ENCODE measurements around the gene C1QL1. TPM values are rescaled to one million over a fixed set of nuclear protein-coding genes. Genes with fewer than 3 reads are reported as not detected.

The C1QL1 gene
- total RNA-seq, 1 donor from 2014 or later: not detected

DNA sequence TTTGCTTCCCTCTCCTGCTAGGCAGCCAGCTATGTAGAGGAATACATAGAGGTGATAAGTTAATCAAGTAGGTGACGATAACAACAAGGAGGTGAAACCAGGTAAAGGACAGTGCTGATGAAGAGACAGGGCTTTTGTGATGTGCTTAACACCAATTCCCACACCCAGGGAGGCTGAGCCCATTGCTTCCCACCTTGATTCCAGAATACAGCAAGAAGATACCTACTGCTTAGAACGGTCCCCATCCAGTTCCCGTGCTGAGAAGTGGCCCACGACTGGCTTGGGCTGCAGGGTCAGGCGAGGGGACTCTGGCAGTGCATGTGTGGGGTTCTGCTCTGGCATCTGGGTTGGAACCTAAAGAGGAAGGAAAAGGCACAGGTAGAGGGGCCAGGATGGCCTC is 36.7 kb downstream of the C1QL1 start:
- Mint-ChIP-seq H3K4me3 (no peak overlapping the region), H3K27me3 (ENCODE audit: insufficient read depth, low read depth) (no peaks in the 10 kb centered on the region), H3K27ac (no peak overlapping the region), H3K4me1 (no peaks in the 10 kb centered on the region), H3K9me3 (no peaks in the 10 kb centered on the region), H3K36me3 (peaks cover 31% of the 10 kb centered on the region)
- Histone ChIP-seq H3K9me3 (ENCODE audit: low read depth) (no peaks in the 10 kb centered on the region), H3K27ac (no peak overlapping the region), H3F3A (ENCODE audit: low read depth) (peaks cover 6% of the 10 kb centered on the region), H3K79me2 (ENCODE audit: low read depth) (no peaks in the 10 kb centered on the region), H3K9ac (no peak overlapping the region), H3K4me1 (no peaks in the 10 kb centered on the region), H3K4me2 (no peak overlapping the region), H4K20me1 (ENCODE audit: low read depth) (peaks cover 10% of the 10 kb centered on the region), H2AFZ (replicated peaks) (no peak overlapping the region), H3K27me3 (no peaks in the 10 kb centered on the region), H3K4me3 (no peak overlapping the region), H3K36me3 (no peaks in the 10 kb centered on the region)
- TF ChIP-seq, protein P1, sequence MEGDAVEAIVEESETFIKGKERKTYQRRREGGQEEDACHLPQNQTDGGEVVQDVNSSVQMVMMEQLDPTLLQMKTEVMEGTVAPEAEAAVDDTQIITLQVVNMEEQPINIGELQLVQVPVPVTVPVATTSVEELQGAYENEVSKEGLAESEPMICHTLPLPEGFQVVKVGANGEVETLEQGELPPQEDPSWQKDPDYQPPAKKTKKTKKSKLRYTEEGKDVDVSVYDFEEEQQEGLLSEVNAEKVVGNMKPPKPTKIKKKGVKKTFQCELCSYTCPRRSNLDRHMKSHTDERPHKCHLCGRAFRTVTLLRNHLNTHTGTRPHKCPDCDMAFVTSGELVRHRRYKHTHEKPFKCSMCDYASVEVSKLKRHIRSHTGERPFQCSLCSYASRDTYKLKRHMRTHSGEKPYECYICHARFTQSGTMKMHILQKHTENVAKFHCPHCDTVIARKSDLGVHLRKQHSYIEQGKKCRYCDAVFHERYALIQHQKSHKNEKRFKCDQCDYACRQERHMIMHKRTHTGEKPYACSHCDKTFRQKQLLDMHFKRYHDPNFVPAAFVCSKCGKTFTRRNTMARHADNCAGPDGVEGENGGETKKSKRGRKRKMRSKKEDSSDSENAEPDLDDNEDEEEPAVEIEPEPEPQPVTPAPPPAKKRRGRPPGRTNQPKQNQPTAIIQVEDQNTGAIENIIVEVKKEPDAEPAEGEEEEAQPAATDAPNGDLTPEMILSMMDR (IDR thresholded peaks at IDR 0.05): no peak
- TF ChIP-seq EZH2phosphoT487 (IDR thresholded peaks at IDR 0.05): no peak
- no peak for TF ChIP-seq EZH2 (IDR thresholded peaks at IDR 0.05)
- DNase-seq (ENCODE audit: low spot score): no peak

DNA sequence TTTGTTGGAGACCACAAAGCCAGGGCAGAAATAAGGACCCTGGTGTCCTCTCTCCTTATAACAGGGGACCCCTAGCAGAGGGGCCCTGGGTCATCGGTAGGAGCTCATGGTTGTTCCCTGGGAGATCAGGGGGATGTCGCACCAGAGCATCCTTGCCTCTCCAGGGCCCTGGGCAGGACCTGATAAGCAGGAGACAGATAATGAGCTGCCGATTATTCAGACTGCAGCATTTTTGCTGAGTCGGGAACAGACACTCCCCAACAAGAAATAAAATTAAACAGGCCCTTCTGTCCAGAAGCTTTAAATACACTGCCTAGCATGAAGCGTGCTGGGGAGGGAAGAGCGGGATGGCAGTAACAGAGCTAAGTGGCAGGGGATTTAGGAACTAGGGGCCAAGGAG is 37.4 kb downstream of the C1QL1 start:
- H3K4me2 ChIP-seq: no peak overlapping the region
- no peak overlapping the region for H2AFZ ChIP-seq (replicated peaks)
- H3K27me3 ChIP-seq: no peaks in the 10 kb centered on the region
- no peak overlapping the region for H3K9ac ChIP-seq
- TF ChIP-seq EZH2 (IDR thresholded peaks at IDR 0.05): no peak
- TF ChIP-seq, protein P1 (IDR thresholded peaks at IDR 0.05): no peak
- no peak for TF ChIP-seq EZH2phosphoT487 (IDR thresholded peaks at IDR 0.05)
- H3K4me3 Mint-ChIP-seq: no peak overlapping the region
- H3K79me2 ChIP-seq (ENCODE audit: low read depth): no peaks in the 10 kb centered on the region
- no peaks in the 10 kb centered on the region for H3K9me3 Mint-ChIP-seq
- no peak for DNase-seq (ENCODE audit: low spot score)
- peaks cover 10% of the 10 kb centered on the region for H4K20me1 ChIP-seq (ENCODE audit: low read depth)
- H3K36me3 Mint-ChIP-seq: peaks cover 31% of the 10 kb centered on the region
- H3K9me3 ChIP-seq (ENCODE audit: low read depth): no peaks in the 10 kb centered on the region
- H3K4me3 ChIP-seq: no peak overlapping the region
- H3K4me1 Mint-ChIP-seq: no peaks in the 10 kb centered on the region
- H3K4me1 ChIP-seq: no peaks in the 10 kb centered on the region
- peaks cover 1% of the 10 kb centered on the region for H3K27me3 Mint-ChIP-seq (ENCODE audit: insufficient read depth, low read depth)
- peaks cover 6% of the 10 kb centered on the region for H3F3A ChIP-seq (ENCODE audit: low read depth)
- H3K27ac Mint-ChIP-seq: no peak overlapping the region
- H3K27ac ChIP-seq: no peak overlapping the region
- H3K36me3 ChIP-seq: no peaks in the 10 kb centered on the region

DNA sequence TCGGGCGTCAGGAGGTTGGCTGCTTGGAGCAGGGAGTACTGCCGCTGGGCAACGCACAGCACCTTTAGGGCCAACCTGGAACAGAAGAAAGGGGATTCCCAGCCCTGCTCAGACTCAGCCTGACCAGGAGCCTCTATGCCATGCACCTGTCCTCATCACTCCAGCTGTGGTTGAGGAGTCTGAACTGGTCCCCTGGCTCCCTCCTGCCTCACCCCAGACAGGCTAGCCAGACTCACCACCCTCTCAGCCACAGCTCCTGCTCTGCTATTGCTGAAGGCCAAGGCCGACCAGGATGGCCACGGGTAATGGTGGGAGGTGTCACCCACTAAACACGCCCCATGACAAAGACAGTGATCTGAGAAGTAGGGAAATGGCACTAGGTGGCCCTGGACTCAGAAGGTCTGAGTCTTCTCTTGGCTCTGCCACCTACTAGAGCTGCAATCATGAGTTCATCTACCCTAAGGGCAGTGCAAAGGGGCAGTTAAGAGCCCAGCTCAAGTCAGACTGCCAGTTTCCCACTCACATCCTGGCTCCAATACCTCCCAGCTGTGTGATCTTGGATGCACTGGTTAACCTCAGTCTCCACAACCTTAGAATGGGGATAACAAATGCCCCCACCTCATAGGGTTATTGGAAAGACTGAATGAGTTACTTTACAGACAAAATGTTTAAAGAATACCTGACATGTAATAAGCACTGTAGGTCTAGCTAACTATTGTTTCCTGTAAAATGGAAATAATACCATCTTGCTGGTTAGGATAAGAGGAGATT is 39.0 kb downstream of the C1QL1 start:
- H3K4me1 Mint-ChIP-seq: no peaks in the 10 kb centered on the region
- peaks cover 31% of the 10 kb centered on the region for H3K36me3 Mint-ChIP-seq
- H4K20me1 ChIP-seq (ENCODE audit: low read depth): peaks cover 7% of the 10 kb centered on the region
- no peaks in the 10 kb centered on the region for H3K27me3 ChIP-seq
- H3K36me3 ChIP-seq: no peaks in the 10 kb centered on the region
- no peak overlapping the region for H3K27ac ChIP-seq
- peaks cover 2% of the 10 kb centered on the region for H3K27me3 Mint-ChIP-seq (ENCODE audit: insufficient read depth, low read depth)
- TF ChIP-seq EZH2phosphoT487 (IDR thresholded peaks at IDR 0.05) (no peak), EZH2 (IDR thresholded peaks at IDR 0.05) (no peak)
- TF ChIP-seq, protein P1 (IDR thresholded peaks at IDR 0.05): no peak
- H2AFZ ChIP-seq (replicated peaks): no peak overlapping the region
- no peak overlapping the region for H3K9ac ChIP-seq
- H3K4me1 ChIP-seq: no peaks in the 10 kb centered on the region
- H3F3A ChIP-seq (ENCODE audit: low read depth): peaks cover 14% of the 10 kb centered on the region
- H3K27ac Mint-ChIP-seq: no peak overlapping the region
- no peaks in the 10 kb centered on the region for H3K9me3 Mint-ChIP-seq
- H3K4me2 ChIP-seq: no peak overlapping the region
- H3K79me2 ChIP-seq (ENCODE audit: low read depth): no peaks in the 10 kb centered on the region
- no peaks in the 10 kb centered on the region for H3K9me3 ChIP-seq (ENCODE audit: low read depth)
- H3K4me3 ChIP-seq: no peak overlapping the region
- no peak for DNase-seq (ENCODE audit: low spot score)
- H3K4me3 Mint-ChIP-seq: no peak overlapping the region

Measured in neural progenitor cell (in vitro differentiated cells).